Panc1 (cell line): Measurements from ENCODE around the gene GPR21. TPM values are rescaled to one million over a fixed set of nuclear protein-coding genes. Genes with fewer than 3 reads are reported as not detected.

Experiments used
- ATAC-seq: fragments of 200-7000 bp; cut with Tn5 transposase; 2 replicates; pipeline ENCODE4 v1.9.1; 2020; ENCODE audit warnings: mild to moderate bottlenecking, moderate library complexity
- BruUV-seq: library from RNA; stranded (reverse); fragments of 400-500 nt; replicated peaks from 2 replicates; lab custom pipeline; 2021; lab: Mats Ljungman, UMichigan
- CTCF ChIA-PET: fragments of 300-600 bp; sonication (Branson Sonifier 250); formaldehyde crosslinking; loops from one replicate; lab custom pipeline; 2022; ENCODE audit warnings: antibody characterized with exemption; lab: Charles Lee
- POLR2A ChIA-PET: fragments of 300-600 bp; sonication (Branson Sonifier 250); formaldehyde crosslinking; loops from one replicate; lab custom pipeline; 2022; ENCODE audit warnings: antibody characterized with exemption; lab: Charles Lee
- DNase-seq: peaks from one replicate; pipeline ENCODE4 v3.0.0-alpha.2; 2010; ENCODE audit warnings: low read depth, low spot score
- H3K27ac ChIP-seq: 2 replicates; pipeline ENCODE4 v1.5.1; 2011; ENCODE audit warnings: mild to moderate bottlenecking, low read length, inconsistent platforms
- H3K27me3 ChIP-seq: fragments of 200-500 bp; sonication (Bioruptor generic); 2 replicates; pipeline ENCODE4 v1.6.0; 2014; ENCODE audit warnings: low read length, inconsistent platforms; ENCODE audit not compliant: control insufficient read depth, insufficient read depth
- H3K36me3 ChIP-seq: fragments of 200-500 bp; sonication (Bioruptor generic); 2 replicates; pipeline ENCODE4 v1.5.1; 2014; ENCODE audit warnings: inconsistent platforms, mild to moderate bottlenecking, low read length, moderate library complexity; ENCODE audit not compliant: control insufficient read depth, insufficient read depth
- H3K4me1 ChIP-seq: 2 replicates; pipeline ENCODE4 v1.5.1; 2011; ENCODE audit warnings: inconsistent platforms, mild to moderate bottlenecking, low read length, moderate library complexity; ENCODE audit not compliant: control insufficient read depth, insufficient read depth
- H3K4me3 ChIP-seq, 2 experiments: 2 replicates each; pipeline ENCODE4 v1.5.1; 2011 to 2012; ENCODE audit warnings: low read depth in 2 of 2, low read length in 2 of 2, mild to moderate bottlenecking in 2 of 2, inconsistent platforms in 1 of 2, moderate library complexity in 1 of 2
- H3K9me3 ChIP-seq: fragments of 200-500 bp; sonication (Bioruptor generic); 2 replicates; pipeline ENCODE4 v1.5.1; 2014; ENCODE audit warnings: low read depth, mild to moderate bottlenecking, inconsistent platforms, low read length, moderate library complexity; ENCODE audit not compliant: control insufficient read depth, insufficient read depth
- POLR2AphosphoS5 ChIP-seq: IDR thresholded peaks from 2 replicates; pipeline ENCODE4 v1.6.1; 2012; ENCODE audit warnings: mild to moderate bottlenecking, low read depth, low read length, moderate library complexity
- REST ChIP-seq, 2 experiments: IDR thresholded peaks; 2 replicates each; pipeline ENCODE4 v1.6.1; 2011 to 2012; ENCODE audit warnings: low read depth in 2 of 2, control low read depth in 1 of 2, low read length in 1 of 2, mild to moderate bottlenecking in 1 of 2, moderate library complexity in 1 of 2; ENCODE audit not compliant: insufficient read depth in 1 of 2
- SIN3A ChIP-seq: IDR thresholded peaks from 2 replicates; pipeline ENCODE4 v1.6.1; 2012; ENCODE audit warnings: low read depth, mild to moderate bottlenecking, low read length, moderate library complexity, borderline replicate concordance; ENCODE audit not compliant: insufficient read depth
- TCF7L2 ChIP-seq: IDR thresholded peaks from 2 replicates; pipeline ENCODE4 v1.6.1; 2011; ENCODE audit warnings: mild to moderate bottlenecking, low read depth, low read length, inconsistent platforms
- in situ Hi-C: cut with HindIII; loops from 2 replicates; pipeline ENCODE4 v1.10.0; 2016; ENCODE audit warnings: low sequenced_read_pairs, low pct_unique_long_range_greater_than_20kb
- intact Hi-C: fragments of 100-400 bp; cut with micrococcal nuclease; formaldehyde crosslinking; loops from one replicate; pipeline ENCODE4 v1.10.0; 2022; ENCODE audit not compliant: unreplicated experiment
- total RNA-seq: library from RNA; stranded (reverse); gene quantifications from one replicate; pipeline ENCODE4 v1.2.1, GENCODE V29; 2021; ENCODE audit not compliant: unreplicated experiment
- TF ChIP-seq, protein P1 (sequence below): fragments of 450-650 bp; IDR thresholded peaks from 2 replicates; pipeline ENCODE4 v1.5.1; 2017; ENCODE audit warnings: mild to moderate bottlenecking

The GPR21 gene
- total RNA-seq, 1 experiment from 2014 or later: not detected

DNA sequence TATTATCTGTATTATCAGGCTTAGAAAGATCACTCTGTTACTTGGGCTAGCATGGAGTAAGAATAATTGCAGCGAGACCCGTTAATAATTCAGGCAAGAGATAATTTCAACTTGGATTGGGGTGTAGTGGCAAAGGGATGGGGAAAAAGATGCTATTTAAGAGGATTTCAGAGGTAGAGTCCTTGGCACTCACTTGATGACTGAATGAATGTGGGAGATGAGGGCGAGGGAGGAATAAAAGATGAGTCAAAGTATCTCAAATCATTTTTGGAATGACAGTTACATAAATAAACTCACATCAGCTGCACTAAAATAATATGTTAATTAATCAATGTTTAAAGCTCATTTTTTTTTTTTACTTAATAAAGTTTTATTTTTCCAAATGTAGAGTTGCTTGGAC, 4.5 kb upstream of the GPR21 start:
- Histone ChIP-seq H3K9me3 (no peaks in the 10 kb centered on the region), H3K4me1 (no peaks in the 10 kb centered on the region), H3K4me3 (no peak overlapping the region), H3K27me3 (no peaks in the 10 kb centered on the region), H3K36me3 (peaks cover 6% of the 10 kb centered on the region; the same call in 1 of the 2 replicates), H3K27ac (no peak overlapping the region)
- BruUV-seq: no TSS peak
- ChIA-PET POLR2A (interaction anchor here (0.6 kb wide), 1 partner anchor 154 kb away, joined by 3 read pairs; no protein-coding TSS in a partner anchor), CTCF (no interaction called here)
- ATAC-seq: no peak
- TF ChIP-seq TCF7L2 (no peak), POLR2AphosphoS5 (no peak), SIN3A (no peak), REST (IDR thresholded peaks at IDR 0.05; ENCODE audit: insufficient read depth in 1 of 2, low read depth in 2 of 2, low read length in 1 of 2) (no peak)
- TF ChIP-seq, protein P1, sequence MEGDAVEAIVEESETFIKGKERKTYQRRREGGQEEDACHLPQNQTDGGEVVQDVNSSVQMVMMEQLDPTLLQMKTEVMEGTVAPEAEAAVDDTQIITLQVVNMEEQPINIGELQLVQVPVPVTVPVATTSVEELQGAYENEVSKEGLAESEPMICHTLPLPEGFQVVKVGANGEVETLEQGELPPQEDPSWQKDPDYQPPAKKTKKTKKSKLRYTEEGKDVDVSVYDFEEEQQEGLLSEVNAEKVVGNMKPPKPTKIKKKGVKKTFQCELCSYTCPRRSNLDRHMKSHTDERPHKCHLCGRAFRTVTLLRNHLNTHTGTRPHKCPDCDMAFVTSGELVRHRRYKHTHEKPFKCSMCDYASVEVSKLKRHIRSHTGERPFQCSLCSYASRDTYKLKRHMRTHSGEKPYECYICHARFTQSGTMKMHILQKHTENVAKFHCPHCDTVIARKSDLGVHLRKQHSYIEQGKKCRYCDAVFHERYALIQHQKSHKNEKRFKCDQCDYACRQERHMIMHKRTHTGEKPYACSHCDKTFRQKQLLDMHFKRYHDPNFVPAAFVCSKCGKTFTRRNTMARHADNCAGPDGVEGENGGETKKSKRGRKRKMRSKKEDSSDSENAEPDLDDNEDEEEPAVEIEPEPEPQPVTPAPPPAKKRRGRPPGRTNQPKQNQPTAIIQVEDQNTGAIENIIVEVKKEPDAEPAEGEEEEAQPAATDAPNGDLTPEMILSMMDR: no peak
- intact Hi-C loops (no loop called here), in situ Hi-C loops (no loop called here)
- no peak for DNase-seq

GRCh38 chr9:123031963-123032362, 1.5 kb upstream of the GPR21 start:
- Histone ChIP-seq H3K9me3 (no peaks in the 10 kb centered on the region), H3K27me3 (no peaks in the 10 kb centered on the region), H3K4me1 (no peaks in the 10 kb centered on the region), H3K4me3 (no peak overlapping the region), H3K36me3 (peaks cover 6% of the 10 kb centered on the region; the same call in 1 of the 2 replicates), H3K27ac (no peak overlapping the region)
- intact Hi-C loops: no loop called here
- TF ChIP-seq SIN3A: no peak
- no peak for TF ChIP-seq REST (IDR thresholded peaks at IDR 0.05; ENCODE audit: insufficient read depth in 1 of 2, low read depth in 2 of 2, low read length in 1 of 2)
- no peak for TF ChIP-seq POLR2AphosphoS5
- TF ChIP-seq, protein P1: no peak
- TF ChIP-seq TCF7L2: no peak
- CTCF ChIA-PET: no interaction called here
- in situ Hi-C loops: no loop called here
- BruUV-seq: no TSS peak
- DNase-seq: no peak
- POLR2A ChIA-PET: no interaction called here
- no peak for ATAC-seq
